Measurements from ENCODE around the gene PMP22. TPM values are rescaled to one million over a fixed set of nuclear protein-coding genes. Genes with fewer than 3 reads are reported as not detected.

PMP22 gene
- total RNA-seq, 5 donors from 2014 or later (not counting 1 experiment from before 2014, with no cell fraction given), result 0.20 to 0.76 (median 0.44) TPM; not detected in 2

DNA sequence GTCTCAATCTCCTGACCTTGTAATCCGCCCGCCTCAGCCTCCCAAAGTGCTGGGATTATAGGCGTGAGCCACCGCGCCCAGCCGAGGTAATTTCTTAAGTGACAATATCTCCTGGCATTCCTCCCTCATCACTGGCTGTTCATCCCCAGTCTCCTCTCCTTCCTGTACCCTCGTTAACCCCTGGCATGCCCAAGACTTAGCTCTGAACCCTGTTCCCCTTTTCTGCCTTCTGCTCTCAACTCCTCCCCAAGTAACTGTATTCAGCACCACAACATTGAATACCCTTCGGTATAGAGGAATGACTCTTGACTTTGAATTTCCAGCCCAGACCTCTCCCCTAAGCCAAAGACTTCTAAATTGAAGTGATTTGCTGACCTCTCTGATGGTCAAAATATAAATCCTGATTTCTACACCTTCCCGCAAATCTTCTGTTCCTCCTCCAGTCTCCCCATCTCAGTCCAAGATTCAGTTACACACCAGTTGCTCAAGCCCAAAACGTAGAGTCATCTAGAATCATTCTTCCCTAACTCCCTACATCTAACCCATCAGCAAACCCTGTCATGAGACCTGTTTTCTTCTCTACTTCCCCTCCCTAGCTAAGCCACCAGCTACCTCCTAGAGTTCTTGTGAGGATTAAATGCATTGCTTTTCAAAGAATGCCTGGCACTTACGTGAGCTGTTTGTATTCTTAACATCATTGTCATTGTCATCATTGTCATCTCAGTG is 14.8 kb downstream of the PMP22 start:
- CTCF ChIA-PET, result no interaction called here
- Histone ChIP-seq H3K4me1 (ENCODE audit: control insufficient read depth in 1 of 2, extremely low read depth in 1 of 2, insufficient read depth in 2 of 2, low read length in 2 of 2) (no peaks in the 10 kb centered on the region), H3K4me3 (ENCODE audit: control insufficient read depth in 1 of 2, extremely low read depth in 1 of 2, low read length in 1 of 2) (no peak overlapping the region), H3K36me3 (ENCODE audit: control insufficient read depth in 2 of 2, extremely low read depth in 1 of 2, insufficient read depth in 1 of 2, low read length in 1 of 2) (no peaks in the 10 kb centered on the region), H3K27me3 (replicated peaks in 1 of 2; ENCODE audit: control insufficient read depth in 2 of 2, extremely low read depth in 1 of 2, insufficient read depth in 2 of 2, low read length in 1 of 2) (peaks cover 0 to 2% of the 10 kb centered on the region in 2 experiments), H3K27ac (ENCODE audit: low read length) (no peak overlapping the region), H3K9me3 (no peaks in the 10 kb centered on the region)
- Mint-ChIP-seq H3K36me3 (no peaks in the 10 kb centered on the region), H3K27ac (no peak overlapping the region), H3K4me1 (no peaks in the 10 kb centered on the region), H3K4me3 (no peak overlapping the region), H3K9me3 (no peaks in the 10 kb centered on the region), H3K27me3 (peaks cover 21 to 26% of the 10 kb centered on the region in 2 donors)
- 78% methylated on average over 11 of the region's 11 CpGs for WGBS (ENCODE audit: insufficient coverage)
- POLR2A ChIA-PET, result no interaction called here
- ATAC-seq (replicated peaks in 1 of 4), result no peak
- DNase-seq, result no peak

DNA sequence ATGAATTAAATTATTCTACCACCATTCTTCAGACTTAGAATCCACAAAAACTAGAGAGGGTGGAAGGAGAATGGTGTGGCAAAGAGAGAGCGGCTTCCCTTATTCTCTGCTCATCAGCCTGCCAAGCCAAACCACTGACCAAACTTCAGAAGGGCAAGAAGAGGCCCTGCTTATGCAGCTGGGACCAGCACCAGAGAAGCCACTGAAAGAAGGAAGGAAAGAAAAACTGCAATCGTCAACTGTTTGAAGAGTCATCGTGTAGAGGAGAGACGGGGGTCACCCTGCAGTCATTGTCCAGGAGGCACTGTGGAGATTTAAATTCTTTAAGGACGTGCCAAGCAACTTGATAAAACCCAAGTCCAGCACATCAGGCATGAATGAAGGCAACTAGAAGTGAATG is 15.6 kb downstream of the PMP22 start:
- H3K36me3 Mint-ChIP-seq, result no peaks in the 10 kb centered on the region
- WGBS (ENCODE audit: insufficient coverage), result 40% methylated on average over 4 of the region's 5 CpGs
- Histone ChIP-seq H3K4me1 (ENCODE audit: control insufficient read depth in 1 of 2, extremely low read depth in 1 of 2, insufficient read depth in 2 of 2, low read length in 2 of 2) (no peaks in the 10 kb centered on the region), H3K9me3 (no peaks in the 10 kb centered on the region), H3K4me3 (ENCODE audit: control insufficient read depth in 1 of 2, extremely low read depth in 1 of 2, low read length in 1 of 2) (no peak overlapping the region), H3K36me3 (ENCODE audit: control insufficient read depth in 2 of 2, extremely low read depth in 1 of 2, insufficient read depth in 1 of 2, low read length in 1 of 2) (no peaks in the 10 kb centered on the region), H3K27ac (ENCODE audit: low read length) (no peak overlapping the region), H3K27me3 (replicated peaks in 1 of 2; ENCODE audit: control insufficient read depth in 2 of 2, extremely low read depth in 1 of 2, insufficient read depth in 2 of 2, low read length in 1 of 2) (peaks cover 0 to 2% of the 10 kb centered on the region in 2 experiments)
- H3K9me3 Mint-ChIP-seq, result no peaks in the 10 kb centered on the region
- H3K4me3 Mint-ChIP-seq, result no peak overlapping the region
- no peak overlapping the region for H3K27ac Mint-ChIP-seq
- POLR2A ChIA-PET, result no interaction called here
- peaks cover 20 to 24% of the 10 kb centered on the region in 2 donors for H3K27me3 Mint-ChIP-seq
- CTCF ChIA-PET, result no interaction called here
- H3K4me1 Mint-ChIP-seq, result no peaks in the 10 kb centered on the region
- no peak for DNase-seq
- ATAC-seq (replicated peaks in 1 of 4), result no peak

DNA sequence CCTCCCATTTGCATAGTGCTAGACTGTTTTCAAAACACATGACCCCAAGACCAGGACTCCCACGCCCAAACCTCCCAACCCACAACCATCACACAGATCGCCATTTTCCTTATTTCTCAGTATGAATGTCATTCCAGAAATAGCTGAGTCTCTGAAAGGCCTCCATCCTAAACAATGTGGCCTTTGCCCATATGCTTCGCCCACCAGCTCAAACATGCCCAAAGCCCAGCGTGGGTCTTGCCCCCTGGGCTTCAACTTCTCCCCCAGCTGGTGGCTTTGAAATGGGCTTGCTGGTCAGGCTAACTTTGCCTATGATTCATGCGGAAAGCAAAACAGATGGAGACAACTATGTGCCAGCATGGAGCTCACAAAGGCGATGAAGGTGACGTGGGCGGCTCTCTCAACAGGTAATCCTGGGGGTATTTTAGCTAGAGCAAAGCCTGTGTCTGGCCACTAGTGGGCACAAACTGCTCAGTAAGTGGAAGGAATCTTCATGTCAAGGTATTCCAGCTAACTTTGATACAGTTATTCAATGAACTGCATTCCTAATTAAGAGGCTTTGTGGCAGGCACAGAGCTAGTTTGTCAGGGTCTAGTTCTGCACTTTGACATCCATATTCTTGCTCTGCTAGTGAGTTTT is 17.1 kb downstream of the PMP22 start:
- H3K27me3 Mint-ChIP-seq, result peaks cover 9 to 18% of the 10 kb centered on the region in 2 donors

DNA sequence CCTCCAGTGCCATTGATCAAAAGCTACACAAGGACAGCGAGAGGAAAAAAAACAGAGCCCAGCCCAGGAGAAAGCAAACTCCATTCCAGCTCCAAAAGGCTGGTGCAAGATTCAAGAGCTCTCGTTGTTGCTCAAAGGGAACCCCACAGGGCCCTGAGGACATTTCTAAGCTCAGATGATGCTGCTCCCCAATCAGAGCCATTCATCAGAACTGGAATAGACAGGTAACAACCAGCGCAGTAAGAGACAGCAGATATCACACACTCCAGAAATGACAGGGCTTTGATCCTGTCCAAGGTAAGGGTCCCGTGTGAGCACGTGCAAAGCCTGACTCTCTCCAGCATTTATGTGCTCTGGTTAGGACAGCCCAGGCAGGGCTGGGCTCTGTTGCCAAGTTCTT is 20.1 kb downstream of the PMP22 start:
- 91% methylated on average over 5 of the region's 5 CpGs for WGBS (ENCODE audit: insufficient coverage)
- ChIA-PET POLR2A (no interaction called here), CTCF (no interaction called here)
- H3K27ac ChIP-seq (ENCODE audit: low read length), result no peak overlapping the region
- ATAC-seq (replicated peaks in 1 of 4), result no peak
- H3K9me3 Mint-ChIP-seq, result peaks cover 0 to 6% (median 2%) of the 10 kb centered on the region in 3 donors
- H3K27ac Mint-ChIP-seq, result no peak overlapping the region
- H3K36me3 ChIP-seq (ENCODE audit: control insufficient read depth in 2 of 2, extremely low read depth in 1 of 2, insufficient read depth in 1 of 2, low read length in 1 of 2), result no peaks in the 10 kb centered on the region
- no peaks in the 10 kb centered on the region for H3K9me3 ChIP-seq
- no peak for DNase-seq
- no peaks in the 10 kb centered on the region for H3K36me3 Mint-ChIP-seq
- no peaks in the 10 kb centered on the region for H3K4me1 Mint-ChIP-seq
- no peaks in the 10 kb centered on the region for H3K27me3 ChIP-seq (replicated peaks in 1 of 2; ENCODE audit: control insufficient read depth in 2 of 2, extremely low read depth in 1 of 2, insufficient read depth in 2 of 2, low read length in 1 of 2)
- H3K4me3 ChIP-seq (ENCODE audit: control insufficient read depth in 1 of 2, extremely low read depth in 1 of 2, low read length in 1 of 2), result no peak overlapping the region
- no peaks in the 10 kb centered on the region for H3K4me1 ChIP-seq (ENCODE audit: control insufficient read depth in 1 of 2, extremely low read depth in 1 of 2, insufficient read depth in 2 of 2, low read length in 2 of 2)
- peaks cover 11 to 22% of the 10 kb centered on the region in 2 donors for H3K27me3 Mint-ChIP-seq
- no peak overlapping the region for H3K4me3 Mint-ChIP-seq

More for the DNA sequence above, 17.1 kb downstream of the PMP22 start:
- no peaks in the 10 kb centered on the region for H3K9me3 ChIP-seq
- no peaks in the 10 kb centered on the region for H3K4me1 Mint-ChIP-seq
- 74% methylated on average over 5 of the region's 8 CpGs for WGBS (ENCODE audit: insufficient coverage)
- no peaks in the 10 kb centered on the region for H3K36me3 ChIP-seq (ENCODE audit: control insufficient read depth in 2 of 2, extremely low read depth in 1 of 2, insufficient read depth in 1 of 2, low read length in 1 of 2)
- H3K4me1 ChIP-seq (ENCODE audit: control insufficient read depth in 1 of 2, extremely low read depth in 1 of 2, insufficient read depth in 2 of 2, low read length in 2 of 2), result no peaks in the 10 kb centered on the region
- no peaks in the 10 kb centered on the region for H3K9me3 Mint-ChIP-seq
- no peaks in the 10 kb centered on the region for H3K27me3 ChIP-seq (replicated peaks in 1 of 2; ENCODE audit: control insufficient read depth in 2 of 2, extremely low read depth in 1 of 2, insufficient read depth in 2 of 2, low read length in 1 of 2)
- no peak overlapping the region for H3K27ac Mint-ChIP-seq
- ChIA-PET CTCF (interaction anchor here (0.6 to 1.5 kb wide), 4 partner anchors 8 to 255 kb away, joined by 3 to 16 read pairs (median 3); no protein-coding TSS in a partner anchor), POLR2A (no interaction called here)
- H3K4me3 ChIP-seq (ENCODE audit: control insufficient read depth in 1 of 2, extremely low read depth in 1 of 2, low read length in 1 of 2), result no peak overlapping the region
- no peaks in the 10 kb centered on the region for H3K36me3 Mint-ChIP-seq
- ATAC-seq (replicated peaks in 1 of 4) (no peak), DNase-seq (no peak)
- no peak overlapping the region for H3K27ac ChIP-seq (ENCODE audit: low read length)
- no peak overlapping the region for H3K4me3 Mint-ChIP-seq

DNA sequence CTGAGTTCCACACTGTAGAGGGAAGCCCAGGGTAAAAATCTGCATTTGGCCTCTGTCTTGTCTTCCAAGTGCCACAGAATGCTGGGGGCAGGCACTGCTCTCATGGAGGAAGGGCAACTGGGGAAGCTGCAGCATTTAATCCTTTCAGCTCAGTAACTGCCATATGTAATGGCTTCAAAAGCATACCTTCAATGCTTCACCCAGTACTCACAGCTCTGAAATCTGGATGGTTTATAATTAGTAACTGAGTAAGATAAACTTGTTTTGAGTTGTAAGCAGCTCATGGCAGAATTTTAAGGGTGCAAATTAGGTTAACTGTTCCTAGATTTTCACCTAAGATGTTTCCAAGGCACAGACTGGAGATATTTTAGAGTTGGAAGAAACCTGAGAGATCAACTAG is 24.5 kb downstream of the PMP22 start:
- Histone ChIP-seq H3K9me3 (no peaks in the 10 kb centered on the region), H3K4me1 (ENCODE audit: control insufficient read depth in 1 of 2, extremely low read depth in 1 of 2, insufficient read depth in 2 of 2, low read length in 2 of 2) (no peaks in the 10 kb centered on the region), H3K27ac (ENCODE audit: low read length) (no peak overlapping the region), H3K4me3 (ENCODE audit: control insufficient read depth in 1 of 2, extremely low read depth in 1 of 2, low read length in 1 of 2) (no peak overlapping the region), H3K27me3 (replicated peaks in 1 of 2; ENCODE audit: control insufficient read depth in 2 of 2, extremely low read depth in 1 of 2, insufficient read depth in 2 of 2, low read length in 1 of 2) (peaks cover 0 to 3% of the 10 kb centered on the region in 2 experiments), H3K36me3 (ENCODE audit: control insufficient read depth in 2 of 2, extremely low read depth in 1 of 2, insufficient read depth in 1 of 2, low read length in 1 of 2) (no peaks in the 10 kb centered on the region)
- DNase-seq, result no peak
- Mint-ChIP-seq H3K9me3 (peaks cover 0 to 6% (median 2%) of the 10 kb centered on the region in 3 donors), H3K4me1 (peaks cover 0 to 10% (median 6%) of the 10 kb centered on the region in 3 donors), H3K27me3 (peaks cover 25 to 30% of the 10 kb centered on the region in 2 donors), H3K27ac (no peak overlapping the region), H3K36me3 (no peaks in the 10 kb centered on the region), H3K4me3 (no peak overlapping the region)
- no peak for ATAC-seq (replicated peaks in 1 of 4)
- CTCF ChIA-PET, result no interaction called here
- POLR2A ChIA-PET, result no interaction called here

DNA sequence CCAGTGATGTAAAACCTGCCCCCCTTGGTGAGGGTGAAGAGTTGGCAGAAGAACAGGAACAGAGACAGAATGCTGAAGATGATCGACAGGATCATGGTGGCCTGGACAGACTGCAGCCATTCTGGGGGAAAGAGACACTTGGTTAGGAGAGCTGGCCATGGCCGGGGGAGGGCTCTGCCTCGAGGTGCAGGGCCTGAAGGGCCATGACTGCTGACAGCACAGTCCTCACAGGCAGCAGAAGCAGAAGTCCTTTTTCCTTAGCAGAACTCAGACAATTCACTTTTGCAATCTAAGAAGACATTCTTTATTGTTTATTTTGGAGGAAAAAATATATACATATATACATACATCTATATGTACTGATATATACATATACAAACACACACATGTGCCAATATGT is 25.6 kb downstream of the PMP22 start:
- Mint-ChIP-seq H3K4me1 (peaks cover 0 to 10% (median 6%) of the 10 kb centered on the region in 3 donors), H3K4me3 (no peak overlapping the region), H3K9me3 (peaks cover 0 to 6% (median 2%) of the 10 kb centered on the region in 3 donors), H3K27me3 (peaks cover 25 to 30% of the 10 kb centered on the region in 2 donors), H3K36me3 (no peaks in the 10 kb centered on the region), H3K27ac (no peak overlapping the region)
- 100% methylated on average over 1 of the region's 3 CpGs for WGBS (ENCODE audit: insufficient coverage)
- no peaks in the 10 kb centered on the region for H3K4me1 ChIP-seq (ENCODE audit: control insufficient read depth in 1 of 2, extremely low read depth in 1 of 2, insufficient read depth in 2 of 2, low read length in 2 of 2)
- H3K36me3 ChIP-seq (ENCODE audit: control insufficient read depth in 2 of 2, extremely low read depth in 1 of 2, insufficient read depth in 1 of 2, low read length in 1 of 2), result no peaks in the 10 kb centered on the region
- ChIA-PET CTCF (no interaction called here), POLR2A (no interaction called here)
- H3K27ac ChIP-seq (ENCODE audit: low read length), result no peak overlapping the region
- H3K9me3 ChIP-seq, result no peaks in the 10 kb centered on the region
- peaks cover 0 to 3% of the 10 kb centered on the region in 2 experiments for H3K27me3 ChIP-seq (replicated peaks in 1 of 2; ENCODE audit: control insufficient read depth in 2 of 2, extremely low read depth in 1 of 2, insufficient read depth in 2 of 2, low read length in 1 of 2)
- no peak overlapping the region for H3K4me3 ChIP-seq (ENCODE audit: control insufficient read depth in 1 of 2, extremely low read depth in 1 of 2, low read length in 1 of 2)
- ATAC-seq (replicated peaks in 1 of 4) (no peak), DNase-seq (no peak)

Measured in T-cell (primary cell).